GM19035 (cell line): ENCODE data around the gene TMEM40.
"Not testable (repeated sequence)": the region's sequence is repeated elsewhere in the genome, so short reads cannot be mapped to it uniquely, and the experiment has no call there.

ENCODE experiments used
- ATAC-seq: cut with Tn5 transposase; IDR thresholded peaks from one replicate; pipeline ENCODE4 v1.9.1; 2021; ENCODE audit not compliant: unreplicated experiment

Gene TMEM40

DNA sequence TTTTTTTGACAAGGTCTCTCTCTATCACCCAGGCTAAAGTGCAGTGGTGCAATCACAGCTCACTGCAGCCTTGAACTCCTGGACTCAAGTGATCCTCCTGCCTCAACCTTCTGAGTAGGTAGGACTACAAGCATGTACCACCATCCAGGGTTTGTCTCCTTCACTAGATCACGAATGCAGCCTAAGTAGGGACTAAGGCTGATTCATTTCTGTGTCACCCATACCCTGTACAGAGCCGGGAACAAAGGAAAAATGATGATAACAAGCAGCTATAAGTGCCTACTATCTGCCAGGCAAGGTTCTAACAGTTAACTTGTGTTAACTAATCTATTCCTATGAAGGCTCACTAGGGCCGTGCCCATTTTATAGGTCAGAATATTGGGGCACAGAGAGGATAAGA is 7.0 kb downstream of the TMEM40 start:
- no peak for ATAC-seq

DNA sequence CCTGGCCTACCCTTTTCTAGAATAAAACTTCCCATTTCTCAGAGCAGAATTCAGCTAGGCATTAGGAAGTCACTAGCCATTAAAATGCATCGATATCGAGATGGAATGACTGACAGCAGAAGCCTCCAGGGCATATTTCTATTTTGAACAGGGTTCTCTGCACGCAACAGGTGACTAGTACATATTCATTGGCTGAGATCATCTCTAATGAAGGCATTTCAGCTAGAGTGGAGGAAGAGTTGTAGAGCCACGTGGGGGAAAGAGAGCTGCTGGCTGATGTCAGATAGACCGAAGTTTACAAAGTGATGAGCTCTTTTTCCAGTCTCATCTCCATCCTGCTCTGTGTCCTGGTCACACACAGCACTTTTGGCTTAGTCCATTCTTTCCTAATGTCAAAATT is 7.5 kb downstream of the TMEM40 start:
- ATAC-seq = no peak

DNA sequence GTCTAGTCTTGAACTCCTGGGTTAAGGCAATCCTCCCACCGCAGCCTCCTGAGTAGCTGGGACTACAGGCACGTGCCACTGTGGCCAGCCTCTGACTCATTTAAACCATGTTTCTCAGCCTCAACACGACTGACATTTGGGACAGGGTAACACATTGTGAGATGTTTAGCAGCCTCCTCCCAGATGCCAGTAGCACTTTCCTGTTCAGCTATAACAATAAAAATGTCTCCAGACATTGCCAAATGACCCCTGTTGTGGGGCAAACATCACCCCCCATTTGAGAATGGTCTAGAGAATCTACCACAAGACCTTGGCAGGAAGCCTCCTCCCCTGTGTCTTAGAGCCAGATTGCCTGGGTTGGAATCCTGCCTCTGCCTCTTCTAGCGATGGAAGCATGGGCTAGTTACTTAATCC is 8.4 kb downstream of the TMEM40 start:
- ATAC-seq = peak; percentile 49

DNA sequence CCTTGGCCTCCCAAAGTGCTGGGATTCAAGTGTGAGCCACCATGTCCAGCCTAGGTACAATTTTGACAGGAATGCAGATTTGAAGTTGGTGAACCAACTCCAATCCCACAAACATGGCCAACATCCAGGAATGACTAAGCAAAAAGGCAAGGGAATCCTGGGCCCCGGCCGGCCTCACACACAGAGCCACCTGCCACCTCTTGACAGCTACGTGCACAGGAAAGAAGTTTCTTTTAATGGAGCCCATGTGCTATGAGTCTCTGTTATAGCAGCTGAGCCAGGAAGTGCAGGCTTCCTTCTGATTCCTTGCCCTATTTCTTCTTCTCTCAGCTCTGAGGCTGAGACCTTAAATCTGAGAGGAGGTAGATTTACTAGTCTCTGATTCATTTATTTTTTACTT is 8.8 kb downstream of the TMEM40 start:
- peak; percentile 29 for ATAC-seq

DNA sequence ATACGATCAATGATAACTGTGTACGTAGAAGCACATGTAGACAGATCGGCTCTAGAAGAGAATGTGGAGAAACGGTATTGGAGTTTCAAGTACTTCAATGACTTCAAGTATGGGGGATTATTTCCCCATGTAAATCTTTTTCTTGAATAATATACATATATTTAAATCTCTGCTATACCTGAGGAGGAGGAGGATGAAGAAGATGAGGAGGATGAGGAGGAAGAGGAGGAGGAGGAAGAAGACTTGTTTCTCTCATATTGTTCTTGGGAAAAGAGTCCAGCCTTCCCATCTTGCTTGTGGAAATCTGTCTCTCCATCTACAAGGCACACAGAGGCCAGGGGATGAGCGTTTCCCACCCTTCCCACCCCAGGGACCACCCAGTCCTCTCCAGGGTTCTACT is 10.6 kb downstream of the TMEM40 start:
- no peak for ATAC-seq

DNA sequence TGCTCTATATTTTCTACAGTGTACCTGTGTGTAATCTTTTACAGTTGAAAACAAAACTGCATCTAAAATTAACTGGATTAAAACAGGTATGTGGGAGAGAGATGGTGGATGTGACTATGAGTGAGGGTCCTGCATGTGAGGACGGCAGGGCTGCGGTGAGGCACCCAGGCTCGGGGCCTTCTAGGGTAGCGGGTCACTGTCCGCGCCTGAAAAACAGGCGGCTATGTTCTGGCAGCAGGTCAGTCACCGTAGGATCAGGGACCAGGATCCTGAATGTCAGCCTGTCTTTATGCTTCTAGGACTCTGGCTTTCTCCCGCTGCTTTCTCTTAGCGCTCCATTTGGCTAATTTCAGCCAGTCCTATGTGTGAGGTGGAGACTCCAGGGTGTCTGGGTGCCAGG is 12.6 kb downstream of the TMEM40 start:
- no peak for ATAC-seq

DNA sequence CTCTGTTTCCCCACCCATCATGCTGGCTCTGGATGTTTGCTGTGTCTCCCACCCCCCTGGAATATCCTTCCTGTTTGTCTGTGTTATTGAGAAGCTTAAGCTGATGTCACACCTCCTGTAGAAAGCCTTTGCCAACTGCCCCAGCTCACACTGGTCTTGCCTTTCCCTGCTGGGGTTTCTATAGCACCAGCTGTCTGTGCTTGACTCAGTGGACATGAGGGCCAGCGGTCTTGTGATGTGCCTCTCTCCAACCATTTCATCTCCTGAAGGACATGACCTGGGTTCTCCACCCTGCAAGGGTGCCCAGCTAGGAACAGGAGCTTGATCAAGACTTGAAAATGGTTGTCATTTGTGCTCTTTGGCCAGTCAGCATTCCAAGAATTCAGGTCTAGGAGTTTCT is 14.7 kb downstream of the TMEM40 start:
- no peak for ATAC-seq

DNA sequence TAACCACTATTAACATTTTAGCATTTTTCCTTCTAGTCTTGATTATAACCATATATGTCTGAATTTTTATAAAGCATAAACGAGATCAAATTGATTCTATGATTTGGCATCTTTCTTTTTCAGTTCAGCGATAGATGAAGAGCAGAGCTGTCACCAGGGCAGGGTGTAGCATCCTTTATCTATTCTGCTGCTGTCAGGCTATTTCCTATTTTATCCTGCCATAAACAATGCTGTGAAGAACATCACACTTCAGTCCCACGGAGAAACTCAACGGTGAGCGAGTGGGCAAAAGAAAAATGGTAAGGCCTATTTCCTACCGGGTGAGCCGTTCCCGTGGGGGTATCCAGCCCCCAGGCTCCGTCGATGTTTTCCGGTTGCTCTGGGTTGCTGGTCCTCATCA is 15.5 kb downstream of the TMEM40 start:
- ATAC-seq = no peak

DNA sequence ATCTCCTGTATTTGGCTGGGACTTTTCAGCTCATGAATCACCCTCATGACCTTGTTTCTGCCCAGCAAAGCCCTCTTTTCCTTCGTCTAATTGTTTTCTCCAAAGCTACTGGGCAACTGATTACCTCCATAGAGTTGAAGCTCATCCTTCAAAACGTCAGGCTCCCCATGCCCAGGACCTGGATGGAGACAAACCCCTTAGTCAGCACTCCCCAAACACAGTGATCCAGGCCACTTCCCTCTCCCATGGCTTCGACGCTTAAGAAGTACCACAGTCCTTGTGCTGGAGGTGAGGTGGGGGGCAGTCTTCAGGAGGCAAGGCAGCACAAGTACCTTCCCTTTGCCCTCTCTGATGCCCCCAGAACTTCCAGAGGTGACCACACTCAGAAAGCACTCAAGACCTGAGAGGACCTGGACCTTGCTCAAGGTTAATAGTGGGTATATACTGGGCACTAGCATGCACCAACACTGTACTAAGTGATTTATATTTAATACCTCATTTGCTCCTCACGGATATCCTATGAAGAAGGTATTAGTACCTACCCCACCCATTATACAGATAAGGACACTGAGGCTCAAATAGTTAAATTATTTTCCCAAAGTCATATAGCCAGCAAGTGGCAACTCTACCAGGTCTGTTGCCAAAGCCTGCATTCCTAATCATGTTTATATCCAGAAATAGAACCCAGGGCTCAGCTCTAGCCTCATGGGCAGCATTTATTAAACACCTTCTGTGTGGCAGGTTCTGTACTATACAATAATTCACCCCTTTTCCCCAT is 16.5 kb downstream of the TMEM40 start:
- ATAC-seq = no peak

DNA sequence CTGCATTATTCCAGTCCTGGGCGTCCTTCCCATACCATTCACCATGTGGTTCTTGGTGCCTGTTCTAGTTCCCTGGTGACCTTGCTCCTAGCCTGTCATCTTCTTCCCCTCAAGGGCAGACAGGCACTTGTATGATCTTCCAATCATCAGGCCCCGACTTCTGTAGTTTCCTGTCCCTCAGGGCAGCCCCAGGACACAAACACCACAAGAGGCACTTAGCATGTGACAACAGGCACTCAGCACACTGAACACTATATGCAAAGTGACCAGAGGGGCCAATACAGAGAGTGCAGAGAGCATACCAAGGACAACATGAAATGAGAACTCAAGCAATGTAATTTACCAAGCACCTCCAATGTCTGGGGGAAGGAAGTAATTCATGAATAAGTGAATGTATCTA is 17.9 kb downstream of the TMEM40 start:
- ATAC-seq = peak; percentile 59

DNA sequence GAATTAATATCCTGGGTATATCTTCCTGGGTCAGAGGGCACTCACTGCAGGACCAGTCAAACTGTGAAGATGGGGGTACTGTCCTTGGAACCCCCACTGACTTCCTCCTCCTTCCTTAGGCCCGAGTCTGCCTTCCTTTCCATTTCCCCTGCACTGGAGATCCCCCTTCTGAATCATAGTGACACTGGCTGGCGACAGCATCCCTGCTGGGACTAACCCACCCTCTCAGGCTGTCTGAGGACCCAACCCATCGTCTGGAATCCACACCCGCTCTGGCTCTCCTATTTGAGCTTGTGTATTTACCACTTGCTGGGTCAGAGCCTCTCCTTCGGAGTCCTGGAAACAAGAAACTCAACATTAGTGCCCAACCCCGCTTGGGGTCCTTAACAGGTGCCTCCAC is 21.2 kb downstream of the TMEM40 start:
- ATAC-seq = no peak

DNA sequence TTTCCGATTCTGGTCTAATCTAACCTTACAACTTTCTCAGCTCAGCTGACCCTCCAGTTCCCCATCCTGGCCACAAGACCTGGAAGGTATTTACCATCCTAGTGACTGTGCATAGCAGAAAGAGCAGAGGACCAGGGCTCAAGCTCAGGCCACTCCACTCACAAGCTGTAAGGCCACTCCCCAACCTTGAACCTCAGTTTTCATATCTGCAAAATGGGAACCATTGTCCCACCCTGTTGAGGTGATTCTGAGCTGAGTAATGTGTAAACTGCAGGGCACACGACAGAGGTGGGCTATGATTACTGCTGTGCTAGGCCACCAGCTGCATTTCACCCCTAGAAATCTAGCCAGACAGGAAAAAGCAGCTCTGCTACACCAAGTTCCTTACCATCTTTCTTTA is 21.7 kb downstream of the TMEM40 start:
- no peak for ATAC-seq

DNA sequence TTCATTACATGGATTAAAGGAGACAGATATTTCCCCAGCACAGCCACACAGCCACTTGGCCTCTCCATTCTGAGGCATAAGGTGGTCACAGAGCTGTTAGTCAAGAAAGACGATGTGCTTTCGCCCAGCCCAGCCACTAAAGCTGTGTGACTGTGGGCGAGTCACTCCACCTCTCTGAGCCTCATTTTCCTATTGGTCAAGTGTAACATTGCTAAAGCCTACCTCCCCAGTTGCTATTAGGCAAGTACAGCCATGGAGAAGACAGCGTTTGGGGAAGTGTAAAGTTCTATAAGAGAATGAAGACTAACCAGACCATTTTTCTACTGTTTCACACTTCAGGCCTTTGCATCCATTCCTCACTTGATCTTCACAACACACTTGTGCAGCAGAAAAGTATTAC is 24.1 kb downstream of the TMEM40 start:
- ATAC-seq = no peak

DNA sequence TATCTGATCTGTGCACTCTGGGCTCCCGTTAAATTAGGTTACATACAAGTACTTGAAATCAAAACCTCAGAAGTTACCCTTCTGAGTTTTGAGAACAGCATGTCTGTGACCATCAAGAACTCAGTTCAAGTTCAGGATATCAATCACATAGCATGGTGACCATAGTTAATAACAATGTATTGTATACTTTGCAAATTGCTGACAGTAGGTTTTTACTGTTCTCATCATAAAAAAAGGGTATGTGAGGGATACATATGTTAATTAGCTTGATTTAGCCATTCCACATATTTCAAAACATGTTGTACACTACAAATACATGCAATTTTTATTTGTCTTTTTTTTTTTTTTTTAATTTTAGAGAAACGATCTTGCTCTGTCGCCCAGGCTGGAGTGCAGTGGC is 25.5 kb downstream of the TMEM40 start:
- ATAC-seq = no peak

DNA sequence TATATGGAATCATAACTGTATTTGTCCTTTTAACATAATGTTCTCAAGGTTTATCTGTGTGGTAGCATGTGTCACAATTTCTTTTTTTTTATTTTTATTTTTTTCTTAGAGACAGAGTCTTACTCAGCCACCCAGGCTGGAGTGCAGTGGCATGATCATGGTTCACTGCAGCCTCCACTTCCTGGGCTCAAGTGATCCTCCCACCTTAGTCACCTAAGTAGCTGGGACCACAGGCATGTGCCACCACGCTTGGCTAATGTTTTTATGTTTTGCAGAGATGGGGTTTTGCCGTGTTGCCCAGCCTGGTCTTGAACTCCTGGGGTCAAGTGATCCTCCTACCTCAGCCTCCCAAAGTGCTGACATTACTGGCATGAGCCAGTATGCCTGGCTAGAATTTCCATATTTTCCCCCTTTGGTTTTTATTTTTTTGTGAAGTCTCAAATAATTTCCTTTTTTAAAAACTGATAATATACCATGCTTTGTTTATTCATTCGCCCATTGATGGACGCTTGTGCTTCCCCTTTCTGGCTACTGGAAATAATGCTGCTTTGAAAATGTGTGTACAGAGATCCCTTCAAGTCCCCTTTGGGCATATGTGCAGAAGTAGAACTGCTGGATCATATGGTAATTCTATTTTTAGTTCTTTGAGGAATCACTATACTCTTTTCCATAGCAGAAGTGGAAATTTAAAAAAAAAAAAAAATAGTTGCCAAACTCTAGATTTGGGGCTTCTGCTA is 28.4 kb downstream of the TMEM40 start:
- no peak for ATAC-seq

DNA sequence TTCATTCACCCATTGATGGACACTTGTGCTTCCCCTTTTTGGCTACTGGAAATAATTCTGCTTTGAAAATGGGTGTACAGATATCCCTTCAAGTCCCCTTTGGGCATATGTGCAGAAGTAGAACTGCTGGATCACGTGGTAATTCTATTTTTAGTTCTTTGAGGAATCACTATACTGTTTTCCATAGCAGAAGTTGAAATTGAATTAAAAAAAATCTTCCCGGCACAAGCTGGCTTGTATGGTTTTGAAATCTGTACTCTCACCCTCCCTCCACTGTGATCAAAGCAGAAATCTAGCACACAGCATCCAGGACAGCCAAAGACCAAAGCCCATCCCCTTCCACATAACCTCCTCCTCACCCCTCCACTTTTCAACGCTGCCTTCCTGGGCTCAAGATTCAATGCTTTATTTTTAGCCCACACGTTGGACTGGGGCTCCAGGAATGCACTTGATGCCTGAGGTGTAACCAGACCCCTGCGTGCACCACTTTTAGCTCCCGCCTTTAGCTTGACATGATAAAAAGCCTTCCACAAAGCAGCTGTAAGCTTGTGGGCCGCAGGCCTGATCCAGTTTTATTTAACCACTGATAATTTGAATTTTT is 29.9 kb downstream of the TMEM40 start:
- no peak for ATAC-seq

DNA sequence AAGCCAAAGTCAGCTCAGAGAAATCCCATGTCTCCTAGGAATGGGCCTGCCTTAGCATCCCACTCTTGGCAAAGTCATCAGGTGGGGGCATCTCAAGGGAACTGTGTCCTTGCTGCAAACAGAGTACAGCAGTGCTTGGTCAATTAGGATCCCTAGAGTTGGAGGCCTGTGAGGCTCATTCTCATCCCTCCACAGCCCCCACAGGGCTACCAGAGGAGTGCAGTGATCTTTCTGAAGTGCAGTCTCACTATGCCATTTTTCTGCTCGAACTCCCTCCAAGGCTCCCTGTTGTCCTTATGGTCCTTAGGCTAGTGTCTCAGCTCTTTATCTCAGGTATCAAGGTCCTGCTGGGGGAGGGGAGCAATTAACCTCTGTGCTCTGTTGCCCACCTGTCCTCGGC is 31.1 kb downstream of the TMEM40 start:
- no peak for ATAC-seq

DNA sequence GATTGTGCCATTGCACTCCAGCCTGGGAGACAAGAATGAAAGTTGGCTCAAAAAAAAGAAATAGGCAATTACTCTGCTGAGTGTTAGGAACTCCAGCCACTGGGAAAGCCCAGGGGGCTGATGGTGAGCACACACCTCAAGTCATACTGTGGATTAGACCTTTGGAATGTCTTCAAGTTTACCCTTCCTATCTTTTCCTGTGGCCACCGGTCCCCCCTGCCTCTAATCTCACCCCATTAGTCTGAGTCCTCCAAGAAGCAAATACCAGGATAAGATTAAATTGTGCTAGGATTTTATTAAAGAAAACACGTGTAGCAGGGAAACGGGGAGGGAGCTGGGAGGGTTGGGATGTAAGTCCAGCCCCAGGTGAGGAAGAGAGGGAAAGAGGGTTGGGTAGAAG is 31.6 kb downstream of the TMEM40 start:
- ATAC-seq = no peak

DNA sequence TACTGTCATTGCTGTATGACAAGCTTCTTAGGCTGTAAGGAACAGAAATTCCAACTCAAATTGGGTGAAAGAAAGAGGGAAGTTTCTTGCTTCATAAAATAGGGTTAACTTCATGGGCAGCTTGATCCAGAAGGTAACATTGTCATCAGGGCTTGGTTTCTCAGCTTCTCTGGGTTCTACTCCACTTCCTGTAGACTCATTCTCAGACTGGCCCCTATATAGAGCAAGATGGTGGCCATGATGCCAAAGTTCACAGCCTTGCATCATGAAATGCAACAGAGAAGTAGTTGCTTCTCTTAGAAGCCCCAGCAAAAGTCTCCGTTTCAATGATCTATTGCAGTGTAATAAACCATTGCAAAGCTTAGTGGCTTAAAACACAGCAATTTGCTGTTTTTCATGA is 33.6 kb downstream of the TMEM40 start:
- ATAC-seq = no peak

DNA sequence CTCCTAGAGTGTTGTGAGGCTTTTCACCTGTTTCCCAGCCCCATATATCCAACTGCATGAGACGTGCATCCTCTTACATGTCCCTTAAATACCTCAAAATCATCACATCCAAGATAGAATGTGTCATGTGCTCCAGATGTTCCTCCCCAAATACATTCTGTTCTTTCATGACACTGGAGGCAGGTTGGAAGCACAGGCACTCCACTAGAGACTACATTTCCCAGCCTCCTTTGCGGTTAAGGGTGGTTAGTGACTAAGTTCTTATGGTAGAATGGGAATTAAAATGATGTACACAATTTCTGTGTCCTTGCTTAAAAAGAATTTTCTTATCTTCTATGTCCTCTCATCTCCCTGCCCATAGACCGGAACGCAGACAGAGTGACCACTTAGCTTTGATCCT is 34.3 kb downstream of the TMEM40 start:
- no peak for ATAC-seq

DNA sequence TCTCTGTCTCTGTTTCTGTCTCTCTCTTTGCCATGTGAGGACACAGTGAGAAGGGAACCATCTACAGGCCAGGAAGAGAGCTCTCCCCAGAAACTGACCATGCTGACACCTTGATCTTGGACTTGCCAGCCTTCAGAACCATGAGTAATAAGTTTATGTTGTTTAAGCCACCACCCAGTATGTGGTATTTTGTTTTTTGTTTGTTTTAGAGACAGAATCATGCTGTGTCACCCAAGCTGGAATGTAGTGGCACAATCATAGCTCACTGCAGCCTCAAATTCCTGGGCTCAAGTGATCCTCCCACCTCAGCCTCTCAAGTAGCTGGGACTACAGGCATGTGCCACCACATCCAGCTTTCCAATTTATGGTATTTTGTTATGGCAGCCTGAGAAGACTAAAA is 35.7 kb downstream of the TMEM40 start:
- not testable (repeated sequence) for ATAC-seq

DNA sequence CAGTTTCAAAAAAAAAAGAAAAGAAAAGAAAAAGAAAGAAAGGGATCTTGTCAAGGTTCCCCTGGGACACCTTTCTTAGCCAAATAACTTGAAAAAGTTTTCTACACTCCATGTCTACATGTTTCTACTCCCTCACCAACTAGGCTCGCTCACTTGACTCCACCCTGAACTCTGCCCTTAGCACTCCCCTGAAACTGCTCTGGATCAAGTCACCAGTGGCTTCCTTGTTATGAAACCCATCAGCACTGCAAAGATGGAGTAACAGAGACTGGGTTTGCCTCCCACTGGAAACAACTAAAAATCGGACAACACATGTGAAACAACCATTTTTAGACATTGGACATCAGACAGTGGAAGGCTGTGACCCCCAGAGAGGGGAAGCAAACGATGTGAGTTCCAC is 36.8 kb downstream of the TMEM40 start:
- ATAC-seq = no peak
